Liver (tissue), 9 donors: ENCODE results near the gene ALDH16A1. TPM values are rescaled to one million over a fixed set of nuclear protein-coding genes. Genes with fewer than 3 reads are reported as not detected.

Source experiments
- DNase-seq: peaks from one replicate; pipeline ENCODE4 v3.0.0-alpha.2; 2017; ENCODE audit warnings: low spot score
- H3K27ac ChIP-seq, 2 donors: one replicate each; pipeline ENCODE4 v1.7.0; 2013; ENCODE audit warnings: inconsistent platforms in 2 of 2, low read length in 2 of 2, control low read depth in 1 of 2, low read depth in 1 of 2, mild to moderate bottlenecking in 1 of 2
- H3K27me3 ChIP-seq, 4 donors: one replicate each; pipeline versions ENCODE4 v1.6.1 to v1.7.0; 2013; ENCODE audit warnings: low read length in 3 of 4, inconsistent platforms in 1 of 4, mild to moderate bottlenecking in 1 of 4, moderate library complexity in 1 of 4; ENCODE audit not compliant: control insufficient read depth in 4 of 4, insufficient read depth in 4 of 4
- H3K36me3 ChIP-seq, 4 donors: one replicate each; pipeline versions ENCODE4 v1.6.1 to v1.7.0; 2013; ENCODE audit warnings: low read length in 3 of 4, mild to moderate bottlenecking in 3 of 4, low read depth in 1 of 4, moderate library complexity in 1 of 4; ENCODE audit not compliant: control insufficient read depth in 4 of 4, insufficient read depth in 3 of 4
- H3K4me1 ChIP-seq, 4 donors: one replicate each; pipeline versions ENCODE4 v1.6.1 to v1.7.0; 2013; ENCODE audit warnings: low read length in 3 of 4, mild to moderate bottlenecking in 3 of 4, moderate library complexity in 1 of 4; ENCODE audit not compliant: control insufficient read depth in 4 of 4, insufficient read depth in 4 of 4
- H3K4me3 ChIP-seq, 3 donors: one replicate each; pipeline versions ENCODE4 v1.6.1 to v1.7.0; 2013; ENCODE audit warnings: low read length in 3 of 3, control low read depth in 1 of 3, low read depth in 1 of 3, mild to moderate bottlenecking in 1 of 3
- H3K9ac ChIP-seq, 2 donors: one replicate each; pipeline ENCODE4 v1.7.0; 2013; ENCODE audit warnings: low read length in 2 of 2, mild to moderate bottlenecking in 2 of 2, moderate library complexity in 2 of 2, control low read depth in 1 of 2, low read depth in 1 of 2
- H3K9me3 ChIP-seq, 4 donors: one replicate each; pipeline versions ENCODE4 v1.6.1 to v1.7.0; 2013; ENCODE audit warnings: low read length in 3 of 4; ENCODE audit not compliant: control insufficient read depth in 4 of 4
- FOXA1 ChIP-seq: IDR thresholded peaks from 2 replicates; pipeline ENCODE4 v1.6.1; 2016; ENCODE audit warnings: antibody characterized with exemption
- GABPA ChIP-seq, 2 donors: IDR thresholded peaks in 1 of 2; conservative IDR thresholded peaks in 1 of 2; 2 replicates each; pipeline ENCODE4 v1.6.1; 2016; ENCODE audit warnings: antibody characterized with exemption in 2 of 2, mild to moderate bottlenecking in 1 of 2, moderate library complexity in 1 of 2
- HNF4A ChIP-seq, 2 donors: conservative IDR thresholded peaks; 2 replicates each; pipeline ENCODE4 v1.6.1; 2016; ENCODE audit warnings: antibody characterized with exemption in 2 of 2, mild to moderate bottlenecking in 2 of 2
- HNF4G ChIP-seq: IDR thresholded peaks from 2 replicates; pipeline ENCODE4 v1.6.1; 2016; ENCODE audit warnings: antibody characterized with exemption
- RAD21 ChIP-seq, 2 donors: IDR thresholded peaks; 2 replicates each; pipeline ENCODE4 v1.6.1; 2016; ENCODE audit warnings: antibody characterized with exemption in 2 of 2, mild to moderate bottlenecking in 2 of 2
- RXRA ChIP-seq, 2 donors: IDR thresholded peaks; 2 replicates each; pipeline ENCODE4 v1.6.1; 2017 to 2018; ENCODE audit warnings: antibody characterized with exemption in 2 of 2, mild to moderate bottlenecking in 1 of 2
- SP1 ChIP-seq: IDR thresholded peaks from 2 replicates; pipeline ENCODE4 v1.6.1; 2018; ENCODE audit warnings: antibody characterized with exemption, mild to moderate bottlenecking
- YY1 ChIP-seq: IDR thresholded peaks from 2 replicates; pipeline ENCODE4 v1.6.1; 2016; ENCODE audit warnings: antibody characterized with exemption, mild to moderate bottlenecking
- WGBS: extraction: QIAGEN DNeasy Blood & Tissue Kit; methylation state at CpG from one replicate; pipeline ENCODE4 v1.1.7; 2013; 5-methylcytosine and 5-hydroxymethylcytosine counted together
- polyA plus RNA-seq, 2 donors: library from polyadenylated mRNA; stranded (reverse) in 1 of 2; unstranded in 1 of 2; fragments of 200-250 nt in 1 of 2; fragments of >200 nt in 1 of 2; fragmentation: Nextera tagmentation in 1 of 2; extraction: Ambion mirVana in 1 of 2; gene quantifications; one replicate each; pipeline versions ENCODE4 v1.2.1 to v1.2.3, GENCODE V29; 2013 to 2015
- total RNA-seq, 2 donors: library from RNA; depleted of rRNA; stranded (reverse); fragments of >200 nt; gene quantifications; one replicate each; pipeline ENCODE4 v1.2.3, GENCODE V29; 2014
- TF ChIP-seq, protein P1 (sequence below): IDR thresholded peaks from 2 replicates; pipeline ENCODE4 v1.6.1; 2016; ENCODE audit warnings: antibody characterized with exemption
- TF ChIP-seq, protein P2 (sequence below): IDR thresholded peaks from 2 replicates; pipeline ENCODE4 v1.6.1; 2016; ENCODE audit warnings: antibody characterized with exemption, mild to moderate bottlenecking
- TF ChIP-seq, protein P3 (sequence below): IDR thresholded peaks from 2 replicates; pipeline ENCODE4 v1.6.1; 2016; ENCODE audit warnings: antibody characterized with exemption
- TF ChIP-seq, protein P4 (sequence below): IDR thresholded peaks from 2 replicates; pipeline ENCODE4 v1.6.1; 2016; ENCODE audit warnings: antibody characterized with exemption
- donor health status: healthy.
- donor health status: healthy.
- donor health status: healthy.
- donor health status: healthy.
- donor health status: healthy.

The ALDH16A1 gene
- total and polyA plus RNA-seq, 4 donors = 5.2 to 35.8 (median 21.5) TPM

DNA sequence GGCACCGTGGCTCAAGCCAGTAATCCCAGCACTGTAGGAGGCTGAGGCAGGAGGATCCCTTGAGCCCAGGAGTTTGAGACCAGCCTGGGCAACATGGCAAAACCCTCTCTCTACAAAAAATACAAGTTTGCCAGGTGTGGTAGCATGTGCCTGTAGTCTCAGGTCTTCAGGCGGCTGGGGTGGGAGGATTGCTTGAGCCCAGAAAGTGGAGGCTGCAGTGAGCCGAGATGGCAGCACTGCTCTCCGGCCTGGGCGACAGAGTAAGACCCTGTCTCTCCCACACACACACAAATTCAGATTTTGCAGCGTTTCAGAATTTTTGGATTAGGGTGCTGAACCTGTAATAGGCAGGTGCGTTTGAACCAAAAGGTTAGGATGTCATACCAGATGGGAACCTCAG, 45.5 kb downstream of the ALDH16A1 start:
- Histone ChIP-seq H3K27ac (no peak overlapping the region), H3K9me3 (no peaks in the 10 kb centered on the region), H3K36me3 (peaks cover 11 to 24% (median 19%) of the 10 kb centered on the region in 4 donors), H3K4me1 (peaks cover 0 to 22% (median 16%) of the 10 kb centered on the region in 4 donors), H3K9ac (no peak overlapping the region), H3K27me3 (no peaks in the 10 kb centered on the region), H3K4me3 (no peak overlapping the region)
- no peak for DNase-seq
- TF ChIP-seq FOXA1 (no peak), RXRA (IDR thresholded peaks at IDR 0.05) (no peak)
- TF ChIP-seq, protein P1, sequence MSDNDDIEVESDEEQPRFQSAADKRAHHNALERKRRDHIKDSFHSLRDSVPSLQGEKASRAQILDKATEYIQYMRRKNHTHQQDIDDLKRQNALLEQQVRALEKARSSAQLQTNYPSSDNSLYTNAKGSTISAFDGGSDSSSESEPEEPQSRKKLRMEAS = no peak
- TF ChIP-seq, protein P2, sequence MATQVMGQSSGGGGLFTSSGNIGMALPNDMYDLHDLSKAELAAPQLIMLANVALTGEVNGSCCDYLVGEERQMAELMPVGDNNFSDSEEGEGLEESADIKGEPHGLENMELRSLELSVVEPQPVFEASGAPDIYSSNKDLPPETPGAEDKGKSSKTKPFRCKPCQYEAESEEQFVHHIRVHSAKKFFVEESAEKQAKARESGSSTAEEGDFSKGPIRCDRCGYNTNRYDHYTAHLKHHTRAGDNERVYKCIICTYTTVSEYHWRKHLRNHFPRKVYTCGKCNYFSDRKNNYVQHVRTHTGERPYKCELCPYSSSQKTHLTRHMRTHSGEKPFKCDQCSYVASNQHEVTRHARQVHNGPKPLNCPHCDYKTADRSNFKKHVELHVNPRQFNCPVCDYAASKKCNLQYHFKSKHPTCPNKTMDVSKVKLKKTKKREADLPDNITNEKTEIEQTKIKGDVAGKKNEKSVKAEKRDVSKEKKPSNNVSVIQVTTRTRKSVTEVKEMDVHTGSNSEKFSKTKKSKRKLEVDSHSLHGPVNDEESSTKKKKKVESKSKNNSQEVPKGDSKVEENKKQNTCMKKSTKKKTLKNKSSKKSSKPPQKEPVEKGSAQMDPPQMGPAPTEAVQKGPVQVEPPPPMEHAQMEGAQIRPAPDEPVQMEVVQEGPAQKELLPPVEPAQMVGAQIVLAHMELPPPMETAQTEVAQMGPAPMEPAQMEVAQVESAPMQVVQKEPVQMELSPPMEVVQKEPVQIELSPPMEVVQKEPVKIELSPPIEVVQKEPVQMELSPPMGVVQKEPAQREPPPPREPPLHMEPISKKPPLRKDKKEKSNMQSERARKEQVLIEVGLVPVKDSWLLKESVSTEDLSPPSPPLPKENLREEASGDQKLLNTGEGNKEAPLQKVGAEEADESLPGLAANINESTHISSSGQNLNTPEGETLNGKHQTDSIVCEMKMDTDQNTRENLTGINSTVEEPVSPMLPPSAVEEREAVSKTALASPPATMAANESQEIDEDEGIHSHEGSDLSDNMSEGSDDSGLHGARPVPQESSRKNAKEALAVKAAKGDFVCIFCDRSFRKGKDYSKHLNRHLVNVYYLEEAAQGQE = no peak
- TF ChIP-seq, protein P3, sequence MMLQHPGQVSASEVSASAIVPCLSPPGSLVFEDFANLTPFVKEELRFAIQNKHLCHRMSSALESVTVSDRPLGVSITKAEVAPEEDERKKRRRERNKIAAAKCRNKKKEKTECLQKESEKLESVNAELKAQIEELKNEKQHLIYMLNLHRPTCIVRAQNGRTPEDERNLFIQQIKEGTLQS = no peak
- 85% methylated on average over 7 of the region's 7 CpGs for WGBS

DNA sequence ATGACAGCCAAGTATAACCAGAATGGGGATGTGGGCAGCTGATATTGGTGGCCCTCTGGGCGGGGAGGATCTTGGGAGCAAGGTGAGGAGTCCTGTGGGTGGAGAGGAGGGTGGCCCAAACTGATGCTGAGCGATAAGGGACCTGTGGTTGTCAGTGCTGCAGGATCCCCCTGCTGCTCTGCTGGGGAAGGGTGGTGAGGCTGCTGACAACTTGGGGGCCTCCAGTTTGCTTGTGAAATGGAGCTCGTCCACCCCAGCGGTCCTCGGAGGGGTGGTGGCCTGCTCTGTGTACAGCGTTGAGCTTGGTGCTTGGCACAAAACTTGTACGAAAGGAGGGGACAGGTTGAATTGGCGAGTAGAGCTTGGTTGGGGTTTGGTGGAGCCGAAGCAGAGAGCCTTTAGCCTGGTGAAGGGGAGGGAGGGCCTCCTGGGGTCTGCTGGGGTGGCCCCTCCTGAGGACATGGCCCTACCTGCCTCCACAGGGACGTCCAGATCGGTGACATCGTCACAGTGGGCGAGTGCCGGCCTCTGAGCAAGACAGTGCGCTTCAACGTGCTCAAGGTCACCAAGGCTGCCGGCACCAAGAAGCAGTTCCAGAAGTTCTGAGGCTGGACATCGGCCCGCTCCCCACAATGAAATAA, 46.1 kb downstream of the ALDH16A1 start:
- H3K4me1 ChIP-seq = peaks cover 0 to 22% (median 16%) of the 10 kb centered on the region in 4 donors
- no peak for TF ChIP-seq FOXA1
- no peak for TF ChIP-seq GABPA (IDR thresholded peaks at IDR 0.05 in 1 of 2, conservative IDR thresholded peaks at IDR 0.05 in 1 of 2)
- no peak for TF ChIP-seq SP1
- no peak for TF ChIP-seq HNF4A (conservative IDR thresholded peaks at IDR 0.05)
- TF ChIP-seq, protein P4, sequence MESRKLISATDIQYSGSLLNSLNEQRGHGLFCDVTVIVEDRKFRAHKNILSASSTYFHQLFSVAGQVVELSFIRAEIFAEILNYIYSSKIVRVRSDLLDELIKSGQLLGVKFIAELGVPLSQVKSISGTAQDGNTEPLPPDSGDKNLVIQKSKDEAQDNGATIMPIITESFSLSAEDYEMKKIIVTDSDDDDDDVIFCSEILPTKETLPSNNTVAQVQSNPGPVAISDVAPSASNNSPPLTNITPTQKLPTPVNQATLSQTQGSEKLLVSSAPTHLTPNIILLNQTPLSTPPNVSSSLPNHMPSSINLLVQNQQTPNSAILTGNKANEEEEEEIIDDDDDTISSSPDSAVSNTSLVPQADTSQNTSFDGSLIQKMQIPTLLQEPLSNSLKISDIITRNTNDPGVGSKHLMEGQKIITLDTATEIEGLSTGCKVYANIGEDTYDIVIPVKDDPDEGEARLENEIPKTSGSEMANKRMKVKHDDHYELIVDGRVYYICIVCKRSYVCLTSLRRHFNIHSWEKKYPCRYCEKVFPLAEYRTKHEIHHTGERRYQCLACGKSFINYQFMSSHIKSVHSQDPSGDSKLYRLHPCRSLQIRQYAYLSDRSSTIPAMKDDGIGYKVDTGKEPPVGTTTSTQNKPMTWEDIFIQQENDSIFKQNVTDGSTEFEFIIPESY = no peak
- no peak for TF ChIP-seq RAD21 (IDR thresholded peaks at IDR 0.05)
- TF ChIP-seq HNF4G = no peak
- TF ChIP-seq, protein P1 = no peak
- no peak for TF ChIP-seq YY1
- no peaks in the 10 kb centered on the region for H3K9me3 ChIP-seq
- no peak for DNase-seq
- H3K27ac ChIP-seq = no peak overlapping the region
- WGBS = 86% methylated on average over 19 of the region's 19 CpGs
- no peak overlapping the region for H3K4me3 ChIP-seq
- H3K27me3 ChIP-seq = no peaks in the 10 kb centered on the region
- H3K36me3 ChIP-seq = peaks cover 11 to 24% (median 19%) of the 10 kb centered on the region in 4 donors
- H3K9ac ChIP-seq = no peak overlapping the region
